ENCODE results near the gene BRD9.
"Not testable (repeated sequence)": the region's sequence is repeated elsewhere in the genome, so short reads cannot be mapped to it uniquely, and the experiment has no call there.

BRD9 gene

GRCh38 chr5:845031-845675 is 47.4 kb downstream of the BRD9 start:
- H3K4me3 ChIP-seq (replicated peaks; ENCODE audit: low read depth, low read length); DNase-seq (ENCODE audit: low read depth): not testable (repeated sequence)

GRCh38 chr5:844426-844825 is 48.2 kb downstream of the BRD9 start:
- not testable (repeated sequence) for H3K4me3 ChIP-seq (replicated peaks; ENCODE audit: low read depth, low read length); DNase-seq (ENCODE audit: low read depth)

GRCh38 chr5:843926-844325 is 48.7 kb downstream of the BRD9 start:
- not testable (repeated sequence) for DNase-seq (ENCODE audit: low read depth); H3K4me3 ChIP-seq (replicated peaks; ENCODE audit: low read depth, low read length)

- not testable (repeated sequence) for DNase-seq (ENCODE audit: low read depth); H3K4me3 ChIP-seq (replicated peaks; ENCODE audit: low read depth, low read length)
Observed at GRCh38 chr5:843371-843770, 49.2 kb downstream of the BRD9 start.

GRCh38 chr5:842402-843221 is 50.0 kb downstream of the BRD9 start:
- not testable (repeated sequence) for H3K4me3 ChIP-seq (replicated peaks; ENCODE audit: low read depth, low read length); DNase-seq (ENCODE audit: low read depth)

GRCh38 chr5:841531-842401 is 50.8 kb downstream of the BRD9 start:
- DNase-seq (ENCODE audit: low read depth); H3K4me3 ChIP-seq (replicated peaks; ENCODE audit: low read depth, low read length): not testable (repeated sequence)

- DNase-seq (ENCODE audit: low read depth); H3K4me3 ChIP-seq (replicated peaks; ENCODE audit: low read depth, low read length): not testable (repeated sequence)
Observed at GRCh38 chr5:840974-841435, 51.6 kb downstream of the BRD9 start.

GRCh38 chr5:840118-840973 is 52.3 kb downstream of the BRD9 start:
- DNase-seq (ENCODE audit: low read depth); H3K4me3 ChIP-seq (replicated peaks; ENCODE audit: low read depth, low read length): not testable (repeated sequence)

- H3K4me3 ChIP-seq (replicated peaks; ENCODE audit: low read depth, low read length); DNase-seq (ENCODE audit: low read depth): not testable (repeated sequence)
Observed at GRCh38 chr5:838431-838851, 54.2 kb downstream of the BRD9 start.

GRCh38 chr5:837621-838121 is 54.9 kb downstream of the BRD9 start:
- DNase-seq (ENCODE audit: low read depth); H3K4me3 ChIP-seq (replicated peaks; ENCODE audit: low read depth, low read length): not testable (repeated sequence)

GRCh38 chr5:835933-836612 is 56.5 kb downstream of the BRD9 start:
- not testable (repeated sequence) for H3K4me3 ChIP-seq (replicated peaks; ENCODE audit: low read depth, low read length)

GRCh38 chr5:834013-834412 is 58.6 kb downstream of the BRD9 start:
- not testable (repeated sequence) for H3K4me3 ChIP-seq (replicated peaks; ENCODE audit: low read depth, low read length); DNase-seq (ENCODE audit: low read depth)

More at GRCh38 chr5:835933-836612, 56.5 kb downstream of the BRD9 start:
- DNase-seq (ENCODE audit: low read depth) = not testable (repeated sequence)

- DNase-seq (ENCODE audit: low read depth) = not testable (repeated sequence)
Observed at GRCh38 chr5:828194-828593, 64.4 kb downstream of the BRD9 start.

GRCh38 chr5:825544-825943 is 67.1 kb downstream of the BRD9 start:
- not testable (repeated sequence) for H3K4me3 ChIP-seq (replicated peaks; ENCODE audit: low read depth, low read length); DNase-seq (ENCODE audit: low read depth)

More at GRCh38 chr5:828194-828593, 64.4 kb downstream of the BRD9 start:
- H3K4me3 ChIP-seq (replicated peaks; ENCODE audit: low read depth, low read length) = not testable (repeated sequence)

Data from fibroblast of pulmonary artery (primary cell).